ENCODE data around the gene SND1. TPM values are rescaled to one million over a fixed set of nuclear protein-coding genes. Genes with fewer than 3 reads are reported as not detected.

The SND1 gene
- total RNA-seq, 4 donors from 2014 or later: 55.5 to 305 (median 80.1) TPM

GRCh38 chr7:127782654-127783559 is 130.9 kb downstream of the SND1 start:
- no peaks in the 10 kb centered on the region for H3K4me1 ChIP-seq
- no peak for TF ChIP-seq CTCF (IDR thresholded peaks at IDR 0.05)
- no peak for TF ChIP-seq POLR2A (IDR thresholded peaks at IDR 0.05)
- no peak overlapping the region for H3K27ac ChIP-seq
- H3K27me3 ChIP-seq: no peaks in the 10 kb centered on the region
- no peak for DNase-seq
- no peaks in the 10 kb centered on the region for H3K36me3 ChIP-seq
- no peak overlapping the region for H3K4me3 ChIP-seq
- H3K9me3 ChIP-seq: no peaks in the 10 kb centered on the region

GRCh38 chr7:127786184-127786583 is 134.2 kb downstream of the SND1 start:
- DNase-seq: no peak
- Histone ChIP-seq H3K27me3 (no peaks in the 10 kb centered on the region), H3K4me3 (no peak overlapping the region), H3K4me1 (no peaks in the 10 kb centered on the region), H3K9me3 (no peaks in the 10 kb centered on the region), H3K36me3 (no peaks in the 10 kb centered on the region), H3K27ac (no peak overlapping the region)
- TF ChIP-seq POLR2A (IDR thresholded peaks at IDR 0.05) (no peak), CTCF (IDR thresholded peaks at IDR 0.05) (no peak)

GRCh38 chr7:127789031-127789430 is 137.0 kb downstream of the SND1 start:
- DNase-seq: no peak
- TF ChIP-seq POLR2A (IDR thresholded peaks at IDR 0.05) (no peak), CTCF (IDR thresholded peaks at IDR 0.05) (no peak)
- H3K4me3 ChIP-seq: no peak overlapping the region
- no peaks in the 10 kb centered on the region for H3K9me3 ChIP-seq
- H3K4me1 ChIP-seq: no peaks in the 10 kb centered on the region
- no peak overlapping the region for H3K27ac ChIP-seq
- H3K27me3 ChIP-seq: no peaks in the 10 kb centered on the region
- H3K36me3 ChIP-seq: no peaks in the 10 kb centered on the region

GRCh38 chr7:127791446-127792189 is 139.6 kb downstream of the SND1 start:
- TF ChIP-seq CTCF (IDR thresholded peaks at IDR 0.05) (no peak), POLR2A (IDR thresholded peaks at IDR 0.05) (no peak)
- no peak for DNase-seq

GRCh38 chr7:127792528-127793342 is 140.7 kb downstream of the SND1 start:
- Histone ChIP-seq H3K9me3 (no peaks in the 10 kb centered on the region), H3K27ac (no peak overlapping the region), H3K4me1 (no peaks in the 10 kb centered on the region), H3K36me3 (no peaks in the 10 kb centered on the region), H3K27me3 (no peaks in the 10 kb centered on the region), H3K4me3 (no peak overlapping the region)
- DNase-seq: peak in 2 of 3 donors; percentile 24 to 61
- no peak for TF ChIP-seq POLR2A (IDR thresholded peaks at IDR 0.05)
- peak in 5 of 6 experiments; percentile 29 to 53 (median 37) for TF ChIP-seq CTCF (IDR thresholded peaks at IDR 0.05)

More at GRCh38 chr7:127791446-127792189, 139.6 kb downstream of the SND1 start:
- Histone ChIP-seq H3K27me3 (no peaks in the 10 kb centered on the region), H3K36me3 (no peaks in the 10 kb centered on the region), H3K4me3 (no peak overlapping the region), H3K27ac (no peak overlapping the region), H3K9me3 (no peaks in the 10 kb centered on the region), H3K4me1 (no peaks in the 10 kb centered on the region)
